CD4-positive, alpha-beta T cell (primary cell): ENCODE measurements around the gene ADAM11. TPM values are rescaled to one million over a fixed set of nuclear protein-coding genes. Genes with fewer than 3 reads are reported as not detected.

Source experiments
- ATAC-seq: fragments of 200-7000 bp; cut with Tn5 transposase; one replicate; pipeline ENCODE4 v1.10.0; 2022; ENCODE audit warnings: mild to moderate bottlenecking; ENCODE audit not compliant: poor library complexity
- CTCF ChIA-PET: fragments of 350-600 bp; sonication (Branson Sonifier 250); formaldehyde crosslinking; loops from one replicate; lab custom pipeline; 2021; ENCODE audit warnings: antibody characterized with exemption, inconsistent platforms; lab: Charles Lee
- POLR2A ChIA-PET: fragments of 350-600 bp; sonication (Branson Sonifier 250); formaldehyde crosslinking; loops from one replicate; lab custom pipeline; 2021; ENCODE audit warnings: antibody characterized with exemption, inconsistent platforms; lab: Charles Lee
- DNase-seq, 14 experiments: peaks; one replicate each; pipeline ENCODE4 v3.0.0-alpha.2; 2013 to 2020; ENCODE audit warnings: mixed read lengths in 2 of 14
- H3K27ac ChIP-seq, 2 donors: one replicate each; pipeline versions ENCODE4 v1.5.1 to v1.7.0; 2013; ENCODE audit warnings: low read length in 2 of 2, low read depth in 1 of 2, mild to moderate bottlenecking in 1 of 2
- H3K27me3 ChIP-seq, 2 experiments: 1 replicate in 1 of 2; 2 replicates in 1 of 2; pipeline versions ENCODE4 v1.6.1 to v1.7.0; 2013; ENCODE audit warnings: low read length in 2 of 2, control low read depth in 1 of 2, mild to moderate bottlenecking in 1 of 2, moderate library complexity in 1 of 2; ENCODE audit not compliant: insufficient read depth in 2 of 2, control insufficient read depth in 1 of 2
- H3K36me3 ChIP-seq: one replicate; pipeline ENCODE4 v1.6.1; 2013; ENCODE audit warnings: low read length, control low read depth; ENCODE audit not compliant: insufficient read depth
- H3K4me1 ChIP-seq: one replicate; pipeline ENCODE4 v1.6.1; 2013; ENCODE audit warnings: low read length, control low read depth; ENCODE audit not compliant: insufficient read depth
- H3K4me3 ChIP-seq: one replicate; pipeline ENCODE4 v1.5.1; 2013; ENCODE audit warnings: mild to moderate bottlenecking, low read length, moderate library complexity
- H3K9me3 ChIP-seq, 2 experiments: 1 replicate in 1 of 2; 2 replicates in 1 of 2; pipeline versions ENCODE4 v1.6.1 to v1.7.0; 2013; ENCODE audit warnings: low read length in 2 of 2, mild to moderate bottlenecking in 2 of 2, control low read depth in 1 of 2, moderate library complexity in 1 of 2; ENCODE audit not compliant: control insufficient read depth in 1 of 2, insufficient read depth in 1 of 2
- H3K27ac Mint-ChIP-seq: one replicate; pipeline ENCODE4 v1.8.0; 2020; ENCODE audit warnings: mixed read lengths
- H3K27me3 Mint-ChIP-seq: one replicate; pipeline ENCODE4 v1.8.0; 2021; ENCODE audit warnings: mixed read lengths
- H3K36me3 Mint-ChIP-seq: one replicate; pipeline ENCODE4 v1.8.0; 2021; ENCODE audit warnings: low read depth, mixed read lengths
- H3K4me1 Mint-ChIP-seq: one replicate; pipeline ENCODE4 v1.8.0; 2021; ENCODE audit warnings: low read depth, mixed read lengths
- H3K4me3 Mint-ChIP-seq: one replicate; pipeline ENCODE4 v1.8.0; 2020; ENCODE audit warnings: mild to moderate bottlenecking, mixed read lengths
- H3K9me3 Mint-ChIP-seq: one replicate; pipeline ENCODE4 v1.8.0; 2020; ENCODE audit warnings: mixed read lengths
- CTCF ChIP-seq: fragments of 200-600 bp; IDR thresholded peaks from one replicate; pipeline ENCODE4 v1.8.0; 2022; ENCODE audit warnings: antibody characterized with exemption, mild to moderate bottlenecking
- intact Hi-C, 2 experiments: fragments of 100-400 bp; cut with DNase I in 1 of 2; cut with micrococcal nuclease in 1 of 2; formaldehyde crosslinking; loops; one replicate each; pipeline versions ENCODE4 v1.15.1 to v1.9.0; 2023 to 2025; cut with DNase I, micrococcal nuclease
- total RNA-seq, 174 experiments: library from RNA in 2 of 174; stranded (reverse) in 2 of 174; gene quantifications; one replicate each; pipeline ENCODE4 v1.2.3 and lab custom pipeline; 2021 to 2026

The ADAM11 gene
- total RNA-seq, 2 experiments from 2014 or later: 0.16 to 0.47 TPM

DNA sequence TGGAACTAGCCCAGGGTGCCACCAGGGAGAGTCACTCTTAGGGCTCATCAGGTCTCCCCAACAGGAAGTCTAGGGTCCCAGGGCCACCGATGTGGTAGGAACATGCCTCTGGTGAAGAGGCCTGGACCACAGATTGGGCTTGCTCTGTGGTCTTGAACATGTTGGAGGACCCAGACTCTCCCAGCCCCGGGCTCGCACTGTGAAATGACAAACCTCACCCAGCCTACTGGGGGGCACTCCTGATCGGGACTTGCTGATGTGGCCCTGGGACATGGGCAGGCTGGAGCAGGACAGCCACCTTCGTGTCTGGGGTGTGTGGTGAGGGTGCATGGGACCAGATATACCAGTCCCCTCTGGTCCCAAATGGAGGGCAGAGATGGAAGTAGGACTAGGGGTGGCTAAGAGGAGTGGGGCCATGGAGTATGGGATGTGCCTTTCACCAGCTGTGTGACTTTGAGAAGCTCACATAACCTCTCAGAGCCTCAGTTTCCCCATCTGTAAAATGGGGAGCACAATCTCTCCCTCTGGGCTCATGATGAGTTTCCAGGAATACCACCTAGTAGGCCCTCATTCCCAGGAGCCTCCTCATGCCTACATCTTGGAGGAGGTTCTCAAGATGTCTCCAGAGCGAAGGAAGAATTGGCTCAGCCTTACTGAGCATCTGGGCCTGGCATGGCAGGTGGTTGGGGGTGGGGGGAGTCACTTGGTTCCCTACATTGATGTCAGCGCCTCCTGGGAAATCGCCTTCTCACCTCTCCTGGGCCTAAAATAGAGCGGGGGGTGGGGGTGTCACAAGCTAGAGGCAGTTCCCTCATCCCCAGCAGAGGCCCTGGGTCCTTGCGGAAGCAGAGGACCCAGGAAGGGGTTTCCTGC is 1.5 kb upstream of the ADAM11 start:
- no peak overlapping the region for H3K4me3 ChIP-seq
- no peaks in the 10 kb centered on the region for H3K36me3 ChIP-seq
- POLR2A ChIA-PET: no interaction called here
- DNase-seq: no peak
- TF ChIP-seq CTCF: no peak
- peaks cover 31 to 38% of the 10 kb centered on the region in 2 experiments for H3K27me3 ChIP-seq
- H3K27ac ChIP-seq: no peak overlapping the region
- Mint-ChIP-seq H3K4me1 (no peaks in the 10 kb centered on the region), H3K36me3 (no peaks in the 10 kb centered on the region), H3K27me3 (peaks cover 42% of the 10 kb centered on the region), H3K27ac (no peak overlapping the region), H3K9me3 (no peaks in the 10 kb centered on the region), H3K4me3 (peak overlapping the region; percentile 56)
- H3K4me1 ChIP-seq: peaks cover 15% of the 10 kb centered on the region
- CTCF ChIA-PET: no interaction called here
- intact Hi-C loops: no loop called here
- no peak for ATAC-seq
- H3K9me3 ChIP-seq: peaks cover 0 to 13% of the 10 kb centered on the region in 2 experiments

- Histone ChIP-seq H3K36me3 (no peaks in the 10 kb centered on the region), H3K4me3 (no peak overlapping the region), H3K27me3 (peaks cover 31 to 38% of the 10 kb centered on the region in 2 experiments), H3K9me3 (peaks cover 0 to 13% of the 10 kb centered on the region in 2 experiments), H3K27ac (no peak overlapping the region), H3K4me1 (peaks cover 15% of the 10 kb centered on the region)
- POLR2A ChIA-PET: no interaction called here
- intact Hi-C loops: no loop called here
- no peak for DNase-seq
- no peak for TF ChIP-seq CTCF
- CTCF ChIA-PET: no interaction called here
- H3K4me1 Mint-ChIP-seq: no peaks in the 10 kb centered on the region
- H3K4me3 Mint-ChIP-seq: peak overlapping the region; percentile 50
- H3K27ac Mint-ChIP-seq: no peak overlapping the region
- H3K36me3 Mint-ChIP-seq: no peaks in the 10 kb centered on the region
- ATAC-seq: no peak
- no peaks in the 10 kb centered on the region for H3K9me3 Mint-ChIP-seq
- peaks cover 49% of the 10 kb centered on the region for H3K27me3 Mint-ChIP-seq
These were observed 822 bp upstream of the ADAM11 start for GRCh38 chr17:44757918-44758413.

GRCh38 chr17:44759086-44759915 is 513 bp downstream of the ADAM11 start:
- H3K36me3 Mint-ChIP-seq: no peaks in the 10 kb centered on the region
- intact Hi-C loops: no loop called here
- ATAC-seq (peak; percentile 24), DNase-seq (peak in 1 of 14 experiments; percentile 28)
- no peak for TF ChIP-seq CTCF
- H3K27ac ChIP-seq: no peak overlapping the region
- no peak overlapping the region for H3K4me3 Mint-ChIP-seq
- H3K4me1 Mint-ChIP-seq: no peaks in the 10 kb centered on the region
- H3K27me3 ChIP-seq: peaks cover 31 to 38% of the 10 kb centered on the region in 2 experiments
- H3K36me3 ChIP-seq: no peaks in the 10 kb centered on the region
- H3K9me3 ChIP-seq: peaks cover 0 to 13% of the 10 kb centered on the region in 2 experiments
- H3K4me1 ChIP-seq: peaks cover 15% of the 10 kb centered on the region
- ChIA-PET POLR2A (interaction anchor here (0.7 kb wide), 1 partner anchor 50 kb away, joined by 3 read pairs; no protein-coding TSS in a partner anchor), CTCF (no interaction called here)
- peaks cover 49% of the 10 kb centered on the region for H3K27me3 Mint-ChIP-seq
- no peaks in the 10 kb centered on the region for H3K9me3 Mint-ChIP-seq
- peak overlapping the region; percentile 16 for H3K4me3 ChIP-seq
- H3K27ac Mint-ChIP-seq: no peak overlapping the region
